H9 (cell line): ENCODE measurements around the gene ZBTB44. TPM values are rescaled to one million over a fixed set of nuclear protein-coding genes. Genes with fewer than 3 reads are reported as not detected.

Source experiments
- DNase-seq: peaks from one replicate; pipeline ENCODE4 v3.0.0-alpha.2; 2017
- H2AFZ ChIP-seq: one replicate; pipeline ENCODE4 v1.6.1; 2013; ENCODE audit warnings: mild to moderate bottlenecking, low read length, control low read depth, moderate library complexity
- H2AK5ac ChIP-seq: 2 replicates; pipeline ENCODE4 v1.6.1; 2013; ENCODE audit warnings: low read length, control low read depth, mixed read lengths; ENCODE audit not compliant: insufficient read length
- H2BK120ac ChIP-seq: one replicate; pipeline ENCODE4 v1.6.1; 2013; ENCODE audit warnings: low read depth, mild to moderate bottlenecking, low read length, control low read depth, inconsistent platforms; ENCODE audit not compliant: poor library complexity, severe bottlenecking
- H2BK12ac ChIP-seq: 2 replicates; pipeline ENCODE4 v1.6.1; 2013; ENCODE audit warnings: low read length, control low read depth, mixed read lengths, low read depth; ENCODE audit not compliant: insufficient read length
- H2BK15ac ChIP-seq: 2 replicates; pipeline ENCODE4 v1.6.1; 2013; ENCODE audit warnings: low read depth, low read length, control low read depth
- H2BK20ac ChIP-seq: one replicate; pipeline ENCODE4 v1.6.1; 2013; ENCODE audit warnings: low read depth, mild to moderate bottlenecking, low read length, control low read depth, inconsistent platforms; ENCODE audit not compliant: poor library complexity, severe bottlenecking
- H2BK5ac ChIP-seq: 2 replicates; pipeline ENCODE4 v1.6.1; 2013; ENCODE audit warnings: low read length, control low read depth, mixed read lengths; ENCODE audit not compliant: insufficient read length
- H3K14ac ChIP-seq: 2 replicates; pipeline ENCODE4 v1.6.1; 2013; ENCODE audit warnings: low read length, control low read depth; ENCODE audit not compliant: insufficient read depth
- H3K18ac ChIP-seq: 2 replicates; pipeline ENCODE4 v1.6.1; 2013; ENCODE audit warnings: low read depth, mild to moderate bottlenecking, mixed read lengths, low read length, control low read depth; ENCODE audit not compliant: insufficient read length
- H3K23ac ChIP-seq: 2 replicates; pipeline ENCODE4 v1.6.1; 2013; ENCODE audit warnings: low read length, control low read depth, mixed read lengths, low read depth; ENCODE audit not compliant: insufficient read length
- H3K23me2 ChIP-seq: 2 replicates; pipeline ENCODE4 v1.6.1; 2013; ENCODE audit warnings: low read depth, mild to moderate bottlenecking, mixed read lengths, low read length, control low read depth; ENCODE audit not compliant: insufficient read length, poor library complexity, severe bottlenecking
- H3K27ac ChIP-seq: 2 replicates; pipeline ENCODE4 v1.5.1; 2013; ENCODE audit warnings: low read length, control low read depth, mixed read lengths, low read depth; ENCODE audit not compliant: insufficient read length
- H3K27me3 ChIP-seq: 2 replicates; pipeline ENCODE4 v1.6.1; 2013; ENCODE audit warnings: low read length, control low read depth, inconsistent platforms; ENCODE audit not compliant: insufficient read depth
- H3K4ac ChIP-seq: 2 replicates; pipeline ENCODE4 v1.6.1; 2013; ENCODE audit warnings: low read depth, mild to moderate bottlenecking, control low read depth, inconsistent platforms, low read length, moderate library complexity
- H3K4me1 ChIP-seq: 2 replicates; pipeline ENCODE4 v1.6.1; 2013; ENCODE audit warnings: low read length, control low read depth, inconsistent platforms; ENCODE audit not compliant: insufficient read depth
- H3K4me2 ChIP-seq: 2 replicates; pipeline ENCODE4 v1.6.1; 2013; ENCODE audit warnings: low read length, control low read depth, mixed read lengths; ENCODE audit not compliant: insufficient read length, insufficient read depth
- H3K56ac ChIP-seq: 2 replicates; pipeline ENCODE4 v1.6.1; 2013; ENCODE audit warnings: low read depth, mild to moderate bottlenecking, mixed read lengths, low read length, control low read depth; ENCODE audit not compliant: insufficient read length
- H3K79me1 ChIP-seq: 2 replicates; pipeline ENCODE4 v1.6.1; 2013; ENCODE audit warnings: low read depth, mild to moderate bottlenecking, moderate library complexity, low read length, control low read depth, inconsistent platforms; ENCODE audit not compliant: insufficient read depth, poor library complexity, severe bottlenecking
- H3K79me2 ChIP-seq: 2 replicates; pipeline ENCODE4 v1.6.1; 2013; ENCODE audit warnings: low read length, control low read depth, inconsistent platforms; ENCODE audit not compliant: insufficient read depth
- H3K9ac ChIP-seq: 2 replicates; pipeline ENCODE4 v1.6.1; 2013; ENCODE audit warnings: low read length, control low read depth, mixed read lengths; ENCODE audit not compliant: insufficient read length; ENCODE audit errors: extremely low read depth
- H3K9me3 ChIP-seq: one replicate; pipeline ENCODE4 v1.6.1; 2013; ENCODE audit warnings: low read depth, low read length, inconsistent platforms; ENCODE audit not compliant: control insufficient read depth
- H3T11ph ChIP-seq: one replicate; pipeline ENCODE4 v1.6.1; 2013; ENCODE audit warnings: mild to moderate bottlenecking, low read length, control low read depth, inconsistent platforms
- H4K20me1 ChIP-seq: one replicate; pipeline ENCODE4 v1.6.1; 2013; ENCODE audit not compliant: control insufficient read depth, insufficient read length, insufficient read depth
- H4K5ac ChIP-seq: 2 replicates; pipeline ENCODE4 v1.6.1; 2013; ENCODE audit warnings: low read depth, mild to moderate bottlenecking, mixed read lengths, low read length, control low read depth; ENCODE audit not compliant: insufficient read length
- H4K8ac ChIP-seq: replicated peaks from 2 replicates; pipeline ENCODE4 v1.6.1; 2013; ENCODE audit warnings: low read length, control low read depth, mixed read lengths, low read depth; ENCODE audit not compliant: insufficient read length
- H4K91ac ChIP-seq: 2 replicates; pipeline ENCODE4 v1.6.1; 2013; ENCODE audit warnings: low read depth, mild to moderate bottlenecking, moderate library complexity, mixed read lengths, low read length, control low read depth; ENCODE audit not compliant: insufficient read length
- H3K27ac Mint-ChIP-seq, 3 experiments: 2 replicates in 2 of 3; 3 replicates in 1 of 3; pipeline ENCODE4 v1.8.0; 2020 to 2021; ENCODE audit warnings: mixed read lengths in 3 of 3, mild to moderate bottlenecking in 1 of 3, moderate library complexity in 1 of 3
- H3K27me3 Mint-ChIP-seq: 2 replicates; pipeline ENCODE4 v1.8.0; 2021; ENCODE audit warnings: low read depth, mild to moderate bottlenecking, moderate library complexity, mixed read lengths
- H3K36me3 Mint-ChIP-seq, 3 experiments: 2 replicates in 2 of 3; 3 replicates in 1 of 3; pipeline ENCODE4 v1.8.0; 2020 to 2021; ENCODE audit warnings: low read depth in 3 of 3, mixed read lengths in 3 of 3; ENCODE audit not compliant: insufficient read depth in 1 of 3
- H3K4me1 Mint-ChIP-seq, 2 experiments: 2 replicates each; pipeline ENCODE4 v1.8.0; 2020; ENCODE audit warnings: mixed read lengths in 2 of 2
- H3K4me3 Mint-ChIP-seq, 2 experiments: 2 replicates in 1 of 2; 3 replicates in 1 of 2; pipeline ENCODE4 v1.8.0; 2020 to 2021; ENCODE audit warnings: mild to moderate bottlenecking in 2 of 2, mixed read lengths in 2 of 2, moderate library complexity in 1 of 2
- H3K9me3 Mint-ChIP-seq, 2 experiments: 2 replicates in 1 of 2; 3 replicates in 1 of 2; pipeline ENCODE4 v1.8.0; 2020; ENCODE audit warnings: mild to moderate bottlenecking in 2 of 2, mixed read lengths in 2 of 2, moderate library complexity in 1 of 2
- CTCF ChIP-seq: fragments of 200-600 bp; sonication (generic); conservative IDR thresholded peaks from 3 replicates; pipeline ENCODE4 v1.8.0; 2021; ENCODE audit warnings: antibody characterized with exemption, mild to moderate bottlenecking
- WGBS: extraction: QIAGEN DNeasy Blood & Tissue Kit; methylation state at CpG from one replicate; pipeline ENCODE4 v1.1.7; 2013; ENCODE audit warnings: missing lambda C conversion rate, low lambda C conversion rate, mixed read lengths; ENCODE audit not compliant: insufficient read length; ENCODE audit errors: extremely low coverage; 5-methylcytosine and 5-hydroxymethylcytosine counted together
- total RNA-seq: library from RNA; stranded (reverse); gene quantifications from 2 replicates; pipeline ENCODE4 v1.2.1, GENCODE V29; 2021

The ZBTB44 gene
- total RNA-seq, 1 experiment from 2014 or later, result 67.7 TPM

GRCh38 chr11:130192845-130193267, 121.9 kb downstream of the ZBTB44 start:
- Histone ChIP-seq H3K23ac (no peak overlapping the region), H3K18ac (no peak overlapping the region), H3K9ac (no peak overlapping the region), H3K79me1 (no peaks in the 10 kb centered on the region), H3K23me2 (no peaks in the 10 kb centered on the region), H3K27me3 (no peaks in the 10 kb centered on the region), H2BK5ac (no peak overlapping the region), H3K27ac (no peak overlapping the region), H3K79me2 (no peaks in the 10 kb centered on the region), H3K56ac (no peak overlapping the region), H2AK5ac (no peak overlapping the region), H3K4me2 (no peak overlapping the region), H3K9me3 (no peaks in the 10 kb centered on the region), H2AFZ (no peak overlapping the region), H3K4ac (no peak overlapping the region), H4K20me1 (no peaks in the 10 kb centered on the region), H2BK12ac (no peak overlapping the region), H4K91ac (no peak overlapping the region), H3K14ac (no peak overlapping the region), H4K8ac (no peak overlapping the region), H3K4me1 (no peaks in the 10 kb centered on the region), H4K5ac (no peak overlapping the region), H2BK15ac (no peak overlapping the region), H2BK20ac (no peak overlapping the region), H2BK120ac (no peak overlapping the region), H3T11ph (no peak overlapping the region)
- H3K36me3 Mint-ChIP-seq, result peaks cover 0 to 15% (median 4%) of the 10 kb centered on the region in 3 experiments; a peak in 5 of 7 replicates
- no peaks in the 10 kb centered on the region for H3K27me3 Mint-ChIP-seq
- no peaks in the 10 kb centered on the region for H3K4me1 Mint-ChIP-seq
- no peak overlapping the region for H3K27ac Mint-ChIP-seq
- no peak overlapping the region for H3K4me3 Mint-ChIP-seq
- no peak for TF ChIP-seq CTCF
- no CpG with 5 or more reads among the region's 4 CpGs for WGBS
- H3K9me3 Mint-ChIP-seq, result no peaks in the 10 kb centered on the region
- DNase-seq, result no peak
